GM23338 (cell line): ENCODE measurements around the gene CPB1. TPM values are rescaled to one million over a fixed set of nuclear protein-coding genes. Genes with fewer than 3 reads are reported as not detected.

Experiments
- ATAC-seq: fragments of 200-7000 bp; cut with Tn5 transposase; 3 replicates; pipeline ENCODE4 v1.9.1; 2020
- DNase-seq: peaks from one replicate; pipeline ENCODE4 v3.0.0-alpha.2; 2015; ENCODE audit warnings: low spot score
- H2AFZ ChIP-seq: fragments of 200-600 bp; sonication (generic); 2 replicates; pipeline ENCODE4 v1.8.0; 2016; ENCODE audit warnings: antibody characterized with exemption, mild to moderate bottlenecking, moderate library complexity
- H3F3A ChIP-seq: fragments of 200-600 bp; sonication (generic); replicated peaks from 2 replicates; pipeline ENCODE4 v1.8.0; 2017; ENCODE audit warnings: antibody characterized with exemption, mixed run types, low read depth
- H3K27ac ChIP-seq: fragments of 200-600 bp; sonication (generic); 2 replicates; pipeline ENCODE4 v1.6.1; 2016; ENCODE audit warnings: low read depth
- H3K27me3 ChIP-seq: fragments of 200-600 bp; sonication (generic); 2 replicates; pipeline ENCODE4 v1.8.0; 2016; ENCODE audit warnings: mild to moderate bottlenecking, mixed run types, moderate library complexity; ENCODE audit not compliant: insufficient read depth
- H3K36me3 ChIP-seq: fragments of 200-600 bp; sonication (generic); 2 replicates; pipeline ENCODE4 v1.8.0; 2016; ENCODE audit warnings: mild to moderate bottlenecking; ENCODE audit not compliant: insufficient read depth
- H3K4me1 ChIP-seq: fragments of 200-600 bp; sonication (generic); 2 replicates; pipeline ENCODE4 v1.8.0; 2016; ENCODE audit warnings: mild to moderate bottlenecking, moderate library complexity; ENCODE audit not compliant: insufficient read depth
- H3K4me2 ChIP-seq: fragments of 200-600 bp; sonication (generic); 2 replicates; pipeline ENCODE4 v1.7.1; 2017; ENCODE audit warnings: mixed run types
- H3K4me3 ChIP-seq: fragments of 200-600 bp; sonication (generic); 2 replicates; pipeline ENCODE4 v1.6.1; 2016; ENCODE audit warnings: mixed run types
- H3K79me2 ChIP-seq: fragments of 200-600 bp; sonication (generic); replicated peaks from 2 replicates; pipeline ENCODE4 v1.8.0; 2017; ENCODE audit warnings: mild to moderate bottlenecking; ENCODE audit not compliant: insufficient read depth
- H3K9me2 ChIP-seq: fragments of 200-600 bp; sonication (generic); 2 replicates; pipeline ENCODE4 v1.8.0; 2017; ENCODE audit not compliant: insufficient read depth
- H4K20me1 ChIP-seq: fragments of 200-600 bp; sonication (generic); replicated peaks from 2 replicates; pipeline ENCODE4 v1.8.0; 2017; ENCODE audit warnings: mild to moderate bottlenecking; ENCODE audit not compliant: insufficient read depth
- H3K27ac Mint-ChIP-seq: 2 replicates; pipeline ENCODE4 v1.8.0; 2020; ENCODE audit warnings: inconsistent platforms, mild to moderate bottlenecking, moderate library complexity, mixed read lengths
- H3K27me3 Mint-ChIP-seq: 3 replicates; pipeline ENCODE4 v1.8.0; 2022; ENCODE audit warnings: low read depth, mild to moderate bottlenecking, moderate library complexity, mixed read lengths, inconsistent platforms; ENCODE audit not compliant: insufficient read depth, poor library complexity
- H3K36me3 Mint-ChIP-seq: 3 replicates; pipeline ENCODE4 v1.8.0; 2021; ENCODE audit warnings: low read depth, mild to moderate bottlenecking, inconsistent platforms, moderate library complexity, mixed read lengths
- H3K4me1 Mint-ChIP-seq: 3 replicates; pipeline ENCODE4 v1.8.0; 2020; ENCODE audit warnings: mild to moderate bottlenecking, inconsistent platforms, mixed read lengths
- H3K4me3 Mint-ChIP-seq: 3 replicates; pipeline ENCODE4 v1.8.0; 2021; ENCODE audit warnings: moderate library complexity, mild to moderate bottlenecking, inconsistent platforms, mixed read lengths
- H3K9me3 Mint-ChIP-seq: 3 replicates; pipeline ENCODE4 v1.8.0; 2020; ENCODE audit warnings: moderate library complexity, mild to moderate bottlenecking, inconsistent platforms, mixed read lengths
- CREB1 ChIP-seq: fragments of 250-450 bp; sonication (Bioruptor Pico); IDR thresholded peaks from 2 replicates; pipeline ENCODE4 v1.5.0; 2020; ENCODE audit warnings: low read depth, mild to moderate bottlenecking, moderate library complexity
- CTCF ChIP-seq, 2 experiments: fragments of 200-600 bp in 1 of 2; sonication (generic) in 1 of 2; conservative IDR thresholded peaks; 2 replicates each; pipeline versions ENCODE4 v1.5.1 to v1.6.1; 2016 to 2017; ENCODE audit warnings: antibody characterized with exemption in 2 of 2, low read depth in 2 of 2, mild to moderate bottlenecking in 2 of 2, moderate library complexity in 1 of 2
- EZH2 ChIP-seq: fragments of 200-600 bp; sonication (generic); IDR thresholded peaks from one replicate; pipeline ENCODE4 v1.8.0; 2017; ENCODE audit warnings: antibody characterized with exemption, mild to moderate bottlenecking, low read depth; ENCODE audit not compliant: unreplicated experiment
- EZH2phosphoT487 ChIP-seq: fragments of 200-600 bp; sonication (generic); IDR thresholded peaks from one replicate; pipeline ENCODE4 v1.8.1; 2018; ENCODE audit warnings: antibody characterized with exemption; ENCODE audit not compliant: unreplicated experiment
- NANOG ChIP-seq: IDR thresholded peaks from 2 replicates; pipeline ENCODE4 v1.6.1; 2016; ENCODE audit warnings: antibody characterized with exemption, borderline replicate concordance
- POLR2AphosphoS5 ChIP-seq: IDR thresholded peaks from 2 replicates; pipeline ENCODE4 v1.6.1; 2016; ENCODE audit warnings: antibody characterized with exemption, low read depth
- ZNF114 ChIP-seq: fragments of 250-450 bp; sonication (Bioruptor Pico); IDR thresholded peaks from 2 replicates; pipeline ENCODE4 v1.5.0; 2020; ENCODE audit warnings: mild to moderate bottlenecking, moderate library complexity
- polyA plus RNA-seq: library from polyadenylated mRNA; unstranded; fragments of >200 nt; fragmentation: Nextera tagmentation; extraction: Ambion mirVana; gene quantifications from 2 replicates; pipeline ENCODE4 v1.2.1, GENCODE V29; 2016
- total RNA-seq: library from RNA; depleted of rRNA; stranded (reverse); fragments of >200 nt; shearing (Covaris generic); gene quantifications from 2 replicates; pipeline ENCODE4 v1.2.3, GENCODE V29; 2014
- TF ChIP-seq, protein P1 (sequence below): IDR thresholded peaks from 2 replicates; pipeline ENCODE4 v1.6.1; 2016; ENCODE audit warnings: antibody characterized with exemption

Gene CPB1
- total and polyA plus RNA-seq, 2 experiments from 2014 or later = not detected

DNA sequence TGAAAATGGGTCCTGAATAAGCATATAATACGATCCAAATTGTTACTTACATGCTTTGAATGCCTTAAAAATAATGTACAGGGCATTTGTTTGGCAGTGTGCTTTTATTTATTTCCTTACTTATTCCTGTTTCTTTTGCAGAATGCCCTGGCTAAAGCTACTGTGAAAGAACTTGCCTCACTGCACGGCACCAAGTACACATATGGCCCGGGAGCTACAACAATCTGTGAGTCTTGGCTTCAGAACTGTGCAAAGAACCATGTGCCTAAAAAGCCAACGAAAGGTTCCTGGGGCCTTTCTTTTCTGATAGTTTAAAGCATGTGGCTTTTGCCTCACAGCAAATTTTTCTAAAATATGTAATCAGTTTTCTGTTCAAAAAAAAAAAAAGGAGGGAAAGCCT lies 29.7 kb downstream of the CPB1 start (continued):
- TF ChIP-seq NANOG (no peak), CREB1 (CRISPR knock-in tag) (no peak), POLR2AphosphoS5 (no peak), ZNF114 (CRISPR knock-in tag) (no peak), EZH2 (no peak), EZH2phosphoT487 (no peak), CTCF (conservative IDR thresholded peaks at IDR 0.05; ENCODE audit: low read depth in 2 of 2) (no peak)
- TF ChIP-seq, protein P1, sequence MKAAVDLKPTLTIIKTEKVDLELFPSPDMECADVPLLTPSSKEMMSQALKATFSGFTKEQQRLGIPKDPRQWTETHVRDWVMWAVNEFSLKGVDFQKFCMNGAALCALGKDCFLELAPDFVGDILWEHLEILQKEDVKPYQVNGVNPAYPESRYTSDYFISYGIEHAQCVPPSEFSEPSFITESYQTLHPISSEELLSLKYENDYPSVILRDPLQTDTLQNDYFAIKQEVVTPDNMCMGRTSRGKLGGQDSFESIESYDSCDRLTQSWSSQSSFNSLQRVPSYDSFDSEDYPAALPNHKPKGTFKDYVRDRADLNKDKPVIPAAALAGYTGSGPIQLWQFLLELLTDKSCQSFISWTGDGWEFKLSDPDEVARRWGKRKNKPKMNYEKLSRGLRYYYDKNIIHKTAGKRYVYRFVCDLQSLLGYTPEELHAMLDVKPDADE = no peak

- H3K9me2 ChIP-seq = no peaks in the 10 kb centered on the region
- no peak overlapping the region for H3K4me3 ChIP-seq
- no peaks in the 10 kb centered on the region for H3K4me1 ChIP-seq
- TF ChIP-seq CTCF (conservative IDR thresholded peaks at IDR 0.05; ENCODE audit: low read depth in 2 of 2) (peak; percentile 75 to 91), POLR2AphosphoS5 (no peak)
- DNase-seq = peak; percentile 52
- ATAC-seq = peak; percentile 45; the same call in 2 of the 3 replicates
- no peaks in the 10 kb centered on the region for H3F3A ChIP-seq
- Mint-ChIP-seq H3K36me3 (no peaks in the 10 kb centered on the region), H3K27ac (no peak overlapping the region), H3K4me1 (no peaks in the 10 kb centered on the region), H3K9me3 (no peaks in the 10 kb centered on the region), H3K4me3 (no peak overlapping the region), H3K27me3 (no peaks in the 10 kb centered on the region)
- H3K36me3 ChIP-seq = no peaks in the 10 kb centered on the region
- H3K4me2 ChIP-seq = no peak overlapping the region
- H3K79me2 ChIP-seq = no peaks in the 10 kb centered on the region
- H3K27ac ChIP-seq = no peak overlapping the region
- H2AFZ ChIP-seq = no peak overlapping the region
- H4K20me1 ChIP-seq = no peaks in the 10 kb centered on the region
- no peaks in the 10 kb centered on the region for H3K27me3 ChIP-seq
Measured at GRCh38 chr3:148861277-148861869, 33.8 kb downstream of the CPB1 start.
